Measurements from ENCODE around the gene ME1. TPM values are rescaled to one million over a fixed set of nuclear protein-coding genes. Genes with fewer than 3 reads are reported as not detected.
A peak's percentile ranks its signal among the peaks of the same experiment; 100 is the strongest.
"Not testable (repeated sequence)": the region's sequence is repeated elsewhere in the genome, so short reads cannot be mapped to it uniquely, and the experiment has no call there.

The ME1 gene
- total RNA-seq, 1 experiment from 2014 or later = 7.8 TPM

DNA sequence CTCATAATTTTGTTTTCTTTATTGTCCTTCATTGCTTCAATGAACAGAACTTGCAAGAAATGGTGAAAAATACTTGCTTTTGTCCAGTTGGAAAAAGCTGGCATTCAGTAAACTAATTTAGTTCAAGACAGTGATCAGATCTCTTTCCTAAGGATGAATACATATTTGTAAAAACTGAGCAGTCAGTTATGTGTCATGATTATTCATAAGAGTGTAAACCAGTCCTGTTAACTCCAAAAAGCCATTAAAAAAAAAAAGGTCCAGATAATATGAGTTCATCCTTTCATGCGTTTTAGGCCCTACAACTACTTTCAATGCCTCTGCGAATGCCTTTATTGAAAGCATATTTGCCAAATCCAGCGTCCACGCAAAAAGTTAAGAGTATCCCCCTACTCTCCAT is 238.4 kb downstream of the ME1 start:
- peaks cover 17 to 24% of the 10 kb centered on the region in 2 experiments for H3K4me1 Mint-ChIP-seq
- H3K79me2 ChIP-seq (ENCODE audit: insufficient read depth, low read length) = peaks cover 3% of the 10 kb centered on the region; the same call in 1 of the 2 replicates
- no peaks in the 10 kb centered on the region for H3K79me1 ChIP-seq (ENCODE audit: insufficient read depth, low read depth, low read length, poor library complexity, severe bottlenecking)
- H3T11ph ChIP-seq (ENCODE audit: low read length) = no peak overlapping the region
- H3K14ac ChIP-seq (ENCODE audit: insufficient read depth, low read length) = no peak overlapping the region
- H3K36me3 Mint-ChIP-seq (ENCODE audit: insufficient read depth in 1 of 3, low read depth in 3 of 3) = peaks cover 13 to 56% (median 45%) of the 10 kb centered on the region in 3 experiments
- H2BK5ac ChIP-seq (ENCODE audit: insufficient read length, low read length) = no peak overlapping the region
- H2BK20ac ChIP-seq (ENCODE audit: low read depth, low read length, poor library complexity, severe bottlenecking) = no peak overlapping the region
- peak overlapping the region; percentile 55 for H3K9ac ChIP-seq (ENCODE audit: extremely low read depth, insufficient read length, low read length)
- H3K27ac ChIP-seq (ENCODE audit: insufficient read length, low read depth, low read length) = no peak overlapping the region
- H2BK120ac ChIP-seq (ENCODE audit: low read depth, low read length, poor library complexity, severe bottlenecking) = no peak overlapping the region
- H4K20me1 ChIP-seq (ENCODE audit: control insufficient read depth, insufficient read depth, insufficient read length) = no peaks in the 10 kb centered on the region
- H2BK12ac ChIP-seq (ENCODE audit: insufficient read length, low read depth, low read length) = no peak overlapping the region
- H3K9me3 ChIP-seq (ENCODE audit: control insufficient read depth, low read depth, low read length) = no peaks in the 10 kb centered on the region
- H4K5ac ChIP-seq (ENCODE audit: insufficient read length, low read depth, low read length) = no peak overlapping the region
- no peak for DNase-seq
- no CpG with 5 or more reads among the region's 4 CpGs for WGBS (ENCODE audit: extremely low coverage, insufficient read length, low lambda C conversion rate)
- no peak overlapping the region for H3K4ac ChIP-seq (ENCODE audit: low read depth, low read length)
- H3K27ac Mint-ChIP-seq = peak overlapping the region in 2 of 3 experiments; percentile 96 to 98; a peak in 4 of 7 replicates
- no peak overlapping the region for H3K23ac ChIP-seq (ENCODE audit: insufficient read length, low read depth, low read length)
- H3K4me3 Mint-ChIP-seq = peak overlapping the region; percentile 98
- TF ChIP-seq, protein P1, sequence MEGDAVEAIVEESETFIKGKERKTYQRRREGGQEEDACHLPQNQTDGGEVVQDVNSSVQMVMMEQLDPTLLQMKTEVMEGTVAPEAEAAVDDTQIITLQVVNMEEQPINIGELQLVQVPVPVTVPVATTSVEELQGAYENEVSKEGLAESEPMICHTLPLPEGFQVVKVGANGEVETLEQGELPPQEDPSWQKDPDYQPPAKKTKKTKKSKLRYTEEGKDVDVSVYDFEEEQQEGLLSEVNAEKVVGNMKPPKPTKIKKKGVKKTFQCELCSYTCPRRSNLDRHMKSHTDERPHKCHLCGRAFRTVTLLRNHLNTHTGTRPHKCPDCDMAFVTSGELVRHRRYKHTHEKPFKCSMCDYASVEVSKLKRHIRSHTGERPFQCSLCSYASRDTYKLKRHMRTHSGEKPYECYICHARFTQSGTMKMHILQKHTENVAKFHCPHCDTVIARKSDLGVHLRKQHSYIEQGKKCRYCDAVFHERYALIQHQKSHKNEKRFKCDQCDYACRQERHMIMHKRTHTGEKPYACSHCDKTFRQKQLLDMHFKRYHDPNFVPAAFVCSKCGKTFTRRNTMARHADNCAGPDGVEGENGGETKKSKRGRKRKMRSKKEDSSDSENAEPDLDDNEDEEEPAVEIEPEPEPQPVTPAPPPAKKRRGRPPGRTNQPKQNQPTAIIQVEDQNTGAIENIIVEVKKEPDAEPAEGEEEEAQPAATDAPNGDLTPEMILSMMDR (conservative IDR thresholded peaks at IDR 0.05) = no peak
- no peak overlapping the region for H3K18ac ChIP-seq (ENCODE audit: insufficient read length, low read depth, low read length)
- H4K8ac ChIP-seq (replicated peaks; ENCODE audit: insufficient read length, low read depth, low read length) = no peak overlapping the region
- no peak overlapping the region for H2AFZ ChIP-seq (ENCODE audit: low read length)
- peak overlapping the region; percentile 50 for H3K4me2 ChIP-seq (ENCODE audit: insufficient read depth, insufficient read length, low read length)
- no peak overlapping the region for H4K91ac ChIP-seq (ENCODE audit: insufficient read length, low read depth, low read length)
- no peak overlapping the region for H2AK5ac ChIP-seq (ENCODE audit: insufficient read length, low read length)
- H3K56ac ChIP-seq (ENCODE audit: insufficient read length, low read depth, low read length) = no peak overlapping the region
- no peaks in the 10 kb centered on the region for H3K4me1 ChIP-seq (ENCODE audit: insufficient read depth, low read length)
- H3K27me3 ChIP-seq (ENCODE audit: insufficient read depth, low read length) = no peaks in the 10 kb centered on the region
- H3K9me3 Mint-ChIP-seq = no peaks in the 10 kb centered on the region
- H2BK15ac ChIP-seq (ENCODE audit: low read depth, low read length) = no peak overlapping the region
- H3K23me2 ChIP-seq (ENCODE audit: insufficient read length, low read depth, low read length, poor library complexity, severe bottlenecking) = peaks cover 8% of the 10 kb centered on the region
- H3K27me3 Mint-ChIP-seq (ENCODE audit: low read depth) = no peaks in the 10 kb centered on the region

DNA sequence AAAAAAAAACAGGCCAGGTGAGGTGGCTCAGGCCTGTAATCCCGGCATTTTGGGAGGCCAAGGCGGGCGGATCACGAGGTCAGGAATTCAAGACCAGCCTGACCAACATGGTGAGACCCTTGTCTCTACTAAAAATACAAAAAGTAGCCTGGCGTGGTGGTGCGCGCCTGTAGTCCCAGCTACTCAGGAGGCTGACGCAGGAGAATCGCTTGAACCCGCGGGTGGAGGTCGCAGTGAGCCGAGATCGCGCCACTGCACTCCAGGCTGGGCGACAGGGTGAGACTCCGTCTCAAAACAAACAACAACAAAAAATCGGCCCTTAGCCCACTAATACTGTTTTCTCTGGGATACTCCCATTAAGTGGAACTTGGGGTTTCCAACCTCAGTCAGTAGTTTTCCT is 238.9 kb downstream of the ME1 start:
- H3K27ac Mint-ChIP-seq; H3K9me3 ChIP-seq (ENCODE audit: control insufficient read depth, low read depth, low read length); H3K23me2 ChIP-seq (ENCODE audit: insufficient read length, low read depth, low read length, poor library complexity, severe bottlenecking); H3T11ph ChIP-seq (ENCODE audit: low read length); H3K79me2 ChIP-seq (ENCODE audit: insufficient read depth, low read length); H3K14ac ChIP-seq (ENCODE audit: insufficient read depth, low read length); H3K9ac ChIP-seq (ENCODE audit: extremely low read depth, insufficient read length, low read length); H3K4me1 ChIP-seq (ENCODE audit: insufficient read depth, low read length); H3K27ac ChIP-seq (ENCODE audit: insufficient read length, low read depth, low read length); H2AK5ac ChIP-seq (ENCODE audit: insufficient read length, low read length); H2BK12ac ChIP-seq (ENCODE audit: insufficient read length, low read depth, low read length); H2AFZ ChIP-seq (ENCODE audit: low read length); H2BK20ac ChIP-seq (ENCODE audit: low read depth, low read length, poor library complexity, severe bottlenecking); H4K8ac ChIP-seq (replicated peaks; ENCODE audit: insufficient read length, low read depth, low read length); H3K23ac ChIP-seq (ENCODE audit: insufficient read length, low read depth, low read length); H2BK5ac ChIP-seq (ENCODE audit: insufficient read length, low read length); H3K56ac ChIP-seq (ENCODE audit: insufficient read length, low read depth, low read length); H3K79me1 ChIP-seq (ENCODE audit: insufficient read depth, low read depth, low read length, poor library complexity, severe bottlenecking); H4K91ac ChIP-seq (ENCODE audit: insufficient read length, low read depth, low read length); H3K27me3 Mint-ChIP-seq (ENCODE audit: low read depth); H3K9me3 Mint-ChIP-seq; H2BK120ac ChIP-seq (ENCODE audit: low read depth, low read length, poor library complexity, severe bottlenecking); H3K27me3 ChIP-seq (ENCODE audit: insufficient read depth, low read length); H4K20me1 ChIP-seq (ENCODE audit: control insufficient read depth, insufficient read depth, insufficient read length); H3K4ac ChIP-seq (ENCODE audit: low read depth, low read length); H4K5ac ChIP-seq (ENCODE audit: insufficient read length, low read depth, low read length); DNase-seq; H3K18ac ChIP-seq (ENCODE audit: insufficient read length, low read depth, low read length); H2BK15ac ChIP-seq (ENCODE audit: low read depth, low read length): not testable (repeated sequence)
- peaks cover 17 to 24% of the 10 kb centered on the region in 2 experiments for H3K4me1 Mint-ChIP-seq
- peak overlapping the region; percentile 98 for H3K4me3 Mint-ChIP-seq
- peak overlapping the region; percentile 50 for H3K4me2 ChIP-seq (ENCODE audit: insufficient read depth, insufficient read length, low read length)
- WGBS (ENCODE audit: extremely low coverage, insufficient read length, low lambda C conversion rate) = no CpG with 5 or more reads among the region's 18 CpGs
- peaks cover 10 to 53% (median 41%) of the 10 kb centered on the region in 3 experiments for H3K36me3 Mint-ChIP-seq (ENCODE audit: insufficient read depth in 1 of 3, low read depth in 3 of 3)
